Adipocyte (in vitro differentiated cells): ENCODE results near the gene CD300LG.
"Not testable (repeated sequence)": the region's sequence is repeated elsewhere in the genome, so short reads cannot be mapped to it uniquely, and the experiment has no call there.

Experiments
- DNase-seq: peaks from one replicate; pipeline ENCODE4 v3.0.0-alpha.2; 2015; ENCODE audit warnings: low read depth
- H3K27me3 ChIP-seq: replicated peaks from 2 replicates; pipeline ENCODE4 v1.7.0; 2013; ENCODE audit warnings: mild to moderate bottlenecking, low read length, moderate library complexity; ENCODE audit not compliant: control insufficient read depth, insufficient read depth
- H3K36me3 ChIP-seq: 2 replicates; pipeline ENCODE4 v1.7.0; 2013; ENCODE audit warnings: low read length, mild to moderate bottlenecking, moderate library complexity; ENCODE audit not compliant: control insufficient read depth, insufficient read depth, severe bottlenecking
- H3K4me1 ChIP-seq: 2 replicates; pipeline ENCODE4 v1.7.0; 2013; ENCODE audit warnings: mild to moderate bottlenecking, low read length, moderate library complexity; ENCODE audit not compliant: control insufficient read depth, insufficient read depth
- H3K4me3 ChIP-seq: 2 replicates; pipeline ENCODE4 v1.7.0; 2013; ENCODE audit warnings: mild to moderate bottlenecking, low read length, moderate library complexity
- H3K9ac ChIP-seq: 2 replicates; pipeline ENCODE4 v1.7.0; 2013; ENCODE audit warnings: mild to moderate bottlenecking, low read length, moderate library complexity
- H3K9me3 ChIP-seq: 2 replicates; pipeline ENCODE4 v1.7.0; 2013; ENCODE audit warnings: mild to moderate bottlenecking, low read length, moderate library complexity; ENCODE audit not compliant: control insufficient read depth

CD300LG gene

GRCh38 chr17:43855061-43855460, 8.1 kb downstream of the CD300LG start:
- no peaks in the 10 kb centered on the region for H3K36me3 ChIP-seq
- H3K27me3 ChIP-seq = peaks cover 80% of the 10 kb centered on the region
- no peak for DNase-seq
- H3K4me3 ChIP-seq = no peak overlapping the region
- no peaks in the 10 kb centered on the region for H3K4me1 ChIP-seq
- no peak overlapping the region for H3K9ac ChIP-seq
- no peaks in the 10 kb centered on the region for H3K9me3 ChIP-seq

GRCh38 chr17:43856141-43856540, 9.2 kb downstream of the CD300LG start:
- Histone ChIP-seq H3K27me3 (peaks cover 77% of the 10 kb centered on the region), H3K36me3 (no peaks in the 10 kb centered on the region), H3K9ac (no peak overlapping the region), H3K4me3 (no peak overlapping the region), H3K4me1 (peaks cover 5% of the 10 kb centered on the region), H3K9me3 (no peaks in the 10 kb centered on the region)
- no peak for DNase-seq

DNA sequence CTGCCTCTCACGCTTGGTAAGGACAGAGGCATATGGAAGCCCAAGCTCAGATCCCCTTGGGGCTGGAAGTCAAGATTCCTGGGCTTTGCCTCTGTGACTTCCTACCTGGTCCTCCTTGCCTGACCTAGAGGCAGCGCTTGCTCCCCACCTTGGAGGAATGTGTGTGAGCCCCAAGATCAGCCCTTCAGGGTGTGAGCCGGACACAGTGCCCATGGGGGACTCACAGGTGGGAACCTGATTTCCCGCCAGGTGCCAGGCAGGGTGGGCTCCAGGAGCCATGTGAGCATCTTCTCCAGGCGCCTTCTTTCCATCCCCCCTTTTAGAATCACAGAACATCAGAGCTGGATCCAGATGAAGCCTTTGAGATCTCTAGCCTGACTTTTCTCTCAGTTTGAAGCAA, 10.2 kb downstream of the CD300LG start:
- Histone ChIP-seq H3K9me3 (no peaks in the 10 kb centered on the region), H3K9ac (no peak overlapping the region), H3K36me3 (no peaks in the 10 kb centered on the region), H3K4me3 (no peak overlapping the region), H3K27me3 (peaks cover 73% of the 10 kb centered on the region), H3K4me1 (peaks cover 8% of the 10 kb centered on the region)
- no peak for DNase-seq

DNA sequence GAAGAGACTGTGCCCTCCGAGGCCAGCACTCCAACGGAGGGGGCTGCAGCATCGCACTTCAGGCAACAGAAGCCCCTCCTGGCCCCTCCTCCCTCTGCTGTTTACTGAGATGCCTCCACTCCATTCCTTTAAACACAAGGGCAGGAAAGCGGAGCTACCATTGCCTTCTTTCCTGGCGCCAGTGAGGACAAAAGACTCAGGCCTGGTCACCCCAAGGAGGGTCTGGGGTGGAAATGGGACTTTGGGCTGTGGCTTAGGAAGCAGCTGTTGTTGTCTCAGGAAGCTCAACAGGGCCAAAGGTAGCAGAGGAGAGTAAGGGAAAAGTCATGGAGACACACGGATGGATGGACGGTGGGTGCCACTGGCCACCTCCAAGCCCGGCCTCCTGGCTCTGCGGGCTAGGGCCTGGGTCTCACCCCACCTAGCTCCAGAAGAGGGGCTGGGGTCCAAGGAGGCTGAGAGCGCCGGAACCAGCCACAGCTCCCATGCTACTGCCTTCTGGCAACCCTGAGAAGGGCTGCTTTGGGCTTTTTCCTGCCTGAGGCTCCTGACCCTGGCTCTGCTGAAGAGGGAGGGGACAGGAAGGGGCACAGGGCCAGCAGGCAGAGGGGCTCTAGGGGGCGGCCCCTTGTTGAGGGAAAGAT, 11.1 kb downstream of the CD300LG start:
- Histone ChIP-seq H3K9me3 (no peaks in the 10 kb centered on the region), H3K9ac (no peak overlapping the region), H3K27me3 (peaks cover 68% of the 10 kb centered on the region), H3K4me1 (peaks cover 8% of the 10 kb centered on the region), H3K36me3 (no peaks in the 10 kb centered on the region), H3K4me3 (no peak overlapping the region)
- no peak for DNase-seq

GRCh38 chr17:43860077-43860725, 13.2 kb downstream of the CD300LG start:
- Histone ChIP-seq H3K36me3 (no peaks in the 10 kb centered on the region), H3K4me1 (peaks cover 8% of the 10 kb centered on the region), H3K4me3 (no peak overlapping the region), H3K27me3 (peaks cover 57% of the 10 kb centered on the region), H3K9me3 (no peaks in the 10 kb centered on the region), H3K9ac (no peak overlapping the region)
- peak; percentile 26 for DNase-seq

- Histone ChIP-seq H3K36me3 (no peaks in the 10 kb centered on the region), H3K4me3 (no peak overlapping the region), H3K9ac (no peak overlapping the region), H3K27me3 (peaks cover 53% of the 10 kb centered on the region), H3K4me1 (peaks cover 8% of the 10 kb centered on the region), H3K9me3 (no peaks in the 10 kb centered on the region)
- no peak for DNase-seq
These were observed 14.1 kb downstream of the CD300LG start for GRCh38 chr17:43860927-43861622.

DNA sequence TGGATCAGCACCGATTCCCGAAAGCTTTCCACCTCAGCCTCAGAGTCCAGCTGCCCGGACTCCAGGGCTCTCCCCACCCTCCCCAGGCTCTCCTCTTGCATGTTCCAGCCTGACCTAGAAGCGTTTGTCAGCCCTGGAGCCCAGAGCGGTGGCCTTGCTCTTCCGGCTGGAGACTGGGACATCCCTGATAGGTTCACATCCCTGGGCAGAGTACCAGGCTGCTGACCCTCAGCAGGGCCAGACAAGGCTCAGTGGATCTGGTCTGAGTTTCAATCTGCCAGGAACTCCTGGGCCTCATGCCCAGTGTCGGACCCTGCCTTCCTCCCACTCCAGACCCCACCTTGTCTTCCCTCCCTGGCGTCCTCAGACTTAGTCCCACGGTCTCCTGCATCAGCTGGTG, 15.0 kb downstream of the CD300LG start:
- DNase-seq = no peak
- no peaks in the 10 kb centered on the region for H3K9me3 ChIP-seq
- peaks cover 8% of the 10 kb centered on the region for H3K4me1 ChIP-seq
- H3K9ac ChIP-seq = no peak overlapping the region
- no peak overlapping the region for H3K4me3 ChIP-seq
- H3K36me3 ChIP-seq = no peaks in the 10 kb centered on the region
- H3K27me3 ChIP-seq = peaks cover 48% of the 10 kb centered on the region

- H3K9me3 ChIP-seq = peaks cover 4% of the 10 kb centered on the region
- no peak for DNase-seq
- H3K27me3 ChIP-seq = peaks cover 37% of the 10 kb centered on the region
- H3K36me3 ChIP-seq = no peaks in the 10 kb centered on the region
- H3K4me1 ChIP-seq = peaks cover 8% of the 10 kb centered on the region
- no peak overlapping the region for H3K4me3 ChIP-seq
- no peak overlapping the region for H3K9ac ChIP-seq
These were observed 17.4 kb downstream of the CD300LG start for GRCh38 chr17:43864161-43864984.

DNA sequence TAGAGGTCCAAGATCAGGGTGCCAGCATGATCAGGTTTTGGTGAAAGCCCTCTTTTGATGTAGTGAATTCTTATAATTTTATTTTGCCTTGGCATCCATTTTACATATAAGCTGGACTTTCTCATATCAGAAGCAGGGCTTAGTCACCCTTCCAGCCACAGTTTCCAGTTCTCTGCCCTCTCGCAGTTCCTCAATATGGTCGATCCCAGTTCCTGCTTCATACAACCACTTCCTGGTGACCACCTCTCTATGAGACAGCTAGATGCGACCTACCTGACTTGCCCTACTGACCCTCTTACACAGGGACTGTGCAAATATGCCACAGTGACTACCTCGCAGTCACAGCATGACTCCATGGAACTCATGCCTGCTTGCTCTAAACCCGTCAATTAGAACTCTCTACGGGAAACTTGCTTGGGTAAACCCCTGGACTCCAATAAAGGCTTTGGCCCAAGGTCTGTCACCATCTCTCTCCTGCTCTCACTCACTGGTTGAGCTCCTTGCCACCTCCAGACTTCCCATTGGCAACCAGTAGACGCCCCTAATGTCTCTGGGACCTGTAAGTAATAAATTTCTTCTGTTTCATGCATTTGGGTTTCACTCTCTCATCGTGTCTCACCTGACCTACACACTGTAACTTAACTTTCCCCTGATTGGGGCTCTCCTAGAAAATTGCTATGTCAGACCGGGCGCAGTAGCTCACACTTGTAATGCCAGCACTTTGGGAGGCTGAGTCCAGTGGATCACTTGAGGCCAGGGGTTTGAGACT, 21.4 kb downstream of the CD300LG start:
- peaks cover 43% of the 10 kb centered on the region for H3K27me3 ChIP-seq
- peaks cover 4% of the 10 kb centered on the region for H3K9me3 ChIP-seq
- no peaks in the 10 kb centered on the region for H3K36me3 ChIP-seq
- no peak overlapping the region for H3K4me3 ChIP-seq
- no peak for DNase-seq
- no peak overlapping the region for H3K9ac ChIP-seq
- H3K4me1 ChIP-seq = peaks cover 7% of the 10 kb centered on the region

DNA sequence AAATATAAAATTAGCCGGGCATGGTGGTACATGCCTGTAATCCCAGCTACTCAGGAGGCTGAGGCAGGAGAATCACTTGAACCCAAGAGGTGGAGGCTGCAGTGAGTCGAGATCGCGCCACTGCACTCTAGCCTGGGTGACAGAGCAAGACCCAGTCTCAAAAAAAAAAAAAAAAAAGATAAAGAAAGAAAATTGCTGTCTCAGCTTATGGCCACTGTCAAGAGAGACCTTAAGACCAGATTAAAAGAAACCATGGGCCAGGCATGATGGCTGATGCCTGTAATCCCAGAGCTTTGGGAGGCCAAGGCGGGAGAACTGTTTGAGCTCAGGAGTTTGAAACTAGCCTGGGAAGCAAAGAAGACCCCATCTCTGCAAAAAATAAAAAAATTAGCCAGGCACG, 22.1 kb downstream of the CD300LG start:
- H3K36me3 ChIP-seq, H3K9me3 ChIP-seq, H3K4me1 ChIP-seq, DNase-seq, H3K9ac ChIP-seq, H3K4me3 ChIP-seq: not testable (repeated sequence)
- peaks cover 40% of the 10 kb centered on the region for H3K27me3 ChIP-seq
